Stimulated activated naive B cell treated with anti-CD40 and anti-IgM and Interleukin-4, amounts not matched to agents 10 μg/mL and 1 μg/mL and 100 μg/mL, for 72 hours (primary cell): Measurements from ENCODE around the gene HLX.

Source experiments
- ATAC-seq, 2 donors: fragments of 150-1000 bp; cut with Tn5 transposase; replicated peaks; 2 replicates each; pipeline ENCODE4 v1.10.0; 2021; ENCODE audit warnings: moderate library complexity in 1 of 2
- DNase-seq: peaks from one replicate; pipeline ENCODE4 v3.0.0; 2021
- H3K27ac Mint-ChIP-seq: one replicate; pipeline ENCODE4 v1.8.0; 2022; ENCODE audit warnings: mild to moderate bottlenecking, mixed read lengths
- H3K27me3 Mint-ChIP-seq, 2 donors: one replicate each; pipeline ENCODE4 v1.8.0; 2022; ENCODE audit warnings: mixed read lengths in 2 of 2
- H3K36me3 Mint-ChIP-seq, 2 donors: one replicate each; pipeline ENCODE4 v1.8.0; 2022; ENCODE audit warnings: mixed read lengths in 2 of 2, mild to moderate bottlenecking in 1 of 2
- H3K4me1 Mint-ChIP-seq, 2 donors: one replicate each; pipeline ENCODE4 v1.8.0; 2022; ENCODE audit warnings: mixed read lengths in 2 of 2, mild to moderate bottlenecking in 1 of 2
- H3K4me3 Mint-ChIP-seq, 2 donors: one replicate each; pipeline ENCODE4 v1.8.0; 2022; ENCODE audit warnings: mild to moderate bottlenecking in 2 of 2, mixed read lengths in 2 of 2, moderate library complexity in 1 of 2
- H3K9me3 Mint-ChIP-seq, 2 donors: one replicate each; pipeline ENCODE4 v1.8.0; 2022; ENCODE audit warnings: mixed read lengths in 2 of 2, mild to moderate bottlenecking in 1 of 2

HLX gene

DNA sequence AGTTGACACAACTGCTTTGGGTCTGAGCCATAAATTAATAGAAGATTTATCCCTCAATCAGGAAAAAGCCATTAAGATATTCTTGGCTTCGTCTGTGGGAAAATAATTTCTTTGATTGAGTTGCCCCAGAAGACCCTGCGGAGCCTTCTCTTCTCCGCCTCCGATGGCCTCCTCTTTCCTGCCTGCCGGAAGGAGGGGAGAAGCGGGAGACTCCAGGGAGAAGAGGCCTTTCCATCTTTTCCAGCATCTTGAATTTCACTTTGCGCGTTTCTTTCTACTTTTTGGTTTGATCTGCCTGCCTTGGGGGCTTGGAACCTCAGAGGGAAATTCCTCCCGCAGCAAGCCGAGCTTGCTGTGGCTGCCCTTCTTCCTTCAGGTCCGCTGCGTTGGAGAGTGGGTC lies 16.8 kb downstream of the HLX start:
- H3K27me3 Mint-ChIP-seq: peaks cover 38 to 59% of the 10 kb centered on the region in 2 donors
- H3K9me3 Mint-ChIP-seq: peaks cover 0 to 2% of the 10 kb centered on the region in 2 donors
- no peak overlapping the region for H3K4me3 Mint-ChIP-seq
- no peak for DNase-seq
- no peak for ATAC-seq
- peaks cover 0 to 3% of the 10 kb centered on the region in 2 donors for H3K36me3 Mint-ChIP-seq
- H3K27ac Mint-ChIP-seq: no peak overlapping the region
- peaks cover 23 to 34% of the 10 kb centered on the region in 2 donors for H3K4me1 Mint-ChIP-seq

DNA sequence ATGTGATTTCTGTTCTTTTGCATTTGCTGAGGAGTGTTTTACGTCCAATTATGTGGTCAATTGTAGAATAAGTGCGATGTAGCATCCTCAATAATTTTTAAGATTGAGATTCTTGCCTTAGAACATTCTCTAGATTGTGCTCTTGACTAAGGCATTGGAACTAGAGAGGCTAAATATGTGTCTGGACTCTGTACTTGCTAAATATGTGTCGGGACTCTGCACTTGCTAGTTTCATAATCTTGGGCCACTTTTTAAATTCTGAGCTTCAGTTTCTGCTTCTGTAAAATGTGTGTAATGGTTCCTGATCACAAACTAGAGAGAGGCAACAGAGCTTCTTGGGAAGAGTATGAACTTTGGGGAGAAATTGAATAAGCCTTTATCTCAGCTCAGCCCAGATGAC lies 21.6 kb downstream of the HLX start:
- H3K9me3 Mint-ChIP-seq: no peaks in the 10 kb centered on the region
- peaks cover 11 to 20% of the 10 kb centered on the region in 2 donors for H3K27me3 Mint-ChIP-seq
- DNase-seq (no peak), ATAC-seq (no peak)
- no peak overlapping the region for H3K4me3 Mint-ChIP-seq
- no peak overlapping the region for H3K27ac Mint-ChIP-seq
- H3K36me3 Mint-ChIP-seq: no peaks in the 10 kb centered on the region
- no peaks in the 10 kb centered on the region for H3K4me1 Mint-ChIP-seq

DNA sequence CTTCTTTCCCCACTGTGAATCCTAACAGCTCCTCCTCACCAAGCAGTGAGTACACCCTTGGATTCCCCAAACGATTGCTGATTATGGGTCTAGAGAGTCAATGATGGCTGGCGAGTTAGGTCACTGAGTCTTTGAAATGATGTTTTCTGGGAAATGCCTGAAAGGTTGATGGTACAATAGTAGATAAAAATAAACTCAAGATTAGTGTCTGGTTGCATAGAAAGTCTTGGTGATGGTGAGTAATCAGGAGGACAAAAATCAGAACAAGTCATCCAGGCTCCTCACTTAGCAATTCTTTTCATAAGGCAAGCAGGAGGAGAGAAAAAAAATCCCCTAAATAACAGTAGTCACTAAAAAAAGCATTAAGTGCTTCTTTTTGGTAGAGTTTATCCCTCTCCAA lies 22.6 kb downstream of the HLX start:
- Mint-ChIP-seq H3K4me1 (no peaks in the 10 kb centered on the region), H3K36me3 (no peaks in the 10 kb centered on the region)

DNA sequence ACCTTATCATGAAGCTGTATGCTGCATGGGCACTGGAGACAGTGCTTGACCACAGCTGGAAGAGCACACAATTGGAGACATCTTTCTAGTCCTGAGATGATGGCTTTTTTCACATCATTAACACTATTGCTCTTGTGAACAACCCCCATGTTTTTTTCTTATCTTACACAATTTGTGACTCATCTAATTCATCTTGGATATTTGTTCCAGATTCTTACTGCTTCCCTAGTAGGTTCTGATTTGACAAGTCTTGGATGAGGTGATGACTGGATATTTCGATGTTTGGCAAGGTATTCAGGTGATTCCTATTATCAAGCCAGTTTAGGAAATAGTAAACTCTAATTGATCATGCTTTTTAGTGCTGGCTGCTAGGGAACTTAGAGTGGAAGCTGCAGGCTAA lies 23.7 kb downstream of the HLX start:
- no peaks in the 10 kb centered on the region for H3K4me1 Mint-ChIP-seq
- peaks cover 16 to 22% of the 10 kb centered on the region in 2 donors for H3K27me3 Mint-ChIP-seq
- H3K9me3 Mint-ChIP-seq: no peaks in the 10 kb centered on the region
- no peak overlapping the region for H3K4me3 Mint-ChIP-seq
- H3K36me3 Mint-ChIP-seq: no peaks in the 10 kb centered on the region
- ATAC-seq (no peak), DNase-seq (no peak)
- no peak overlapping the region for H3K27ac Mint-ChIP-seq

More for the DNA sequence above, 22.6 kb downstream of the HLX start:
- Mint-ChIP-seq H3K27me3 (peaks cover 16 to 22% of the 10 kb centered on the region in 2 donors), H3K9me3 (no peaks in the 10 kb centered on the region), H3K4me3 (no peak overlapping the region), H3K27ac (no peak overlapping the region)
- no peak for ATAC-seq
- DNase-seq: no peak

DNA sequence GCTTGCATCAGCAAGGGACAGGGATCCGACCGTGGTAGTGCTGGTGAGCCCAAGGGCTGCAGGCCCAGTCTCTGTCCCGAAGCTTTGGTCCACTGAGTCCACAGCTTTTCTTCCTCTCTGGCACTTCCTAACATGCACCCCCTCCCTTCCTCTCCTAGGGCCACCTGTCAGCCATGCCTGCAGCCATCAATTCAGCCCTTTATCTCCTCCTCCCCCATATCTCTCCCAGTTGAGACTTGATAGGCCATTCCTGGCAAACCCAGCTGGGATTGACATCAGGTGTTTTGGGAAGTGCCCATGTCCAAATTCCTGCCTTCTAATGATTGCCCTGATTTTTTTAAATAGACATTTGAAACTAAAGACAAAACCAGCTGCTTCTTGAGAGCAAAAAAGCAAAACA lies 25.6 kb downstream of the HLX start:
- Mint-ChIP-seq H3K4me3 (no peak overlapping the region), H3K27ac (no peak overlapping the region), H3K4me1 (peaks cover 13 to 17% of the 10 kb centered on the region in 2 donors), H3K36me3 (no peaks in the 10 kb centered on the region), H3K27me3 (peaks cover 12 to 16% of the 10 kb centered on the region in 2 donors), H3K9me3 (no peaks in the 10 kb centered on the region)
- DNase-seq (no peak), ATAC-seq (no peak)

DNA sequence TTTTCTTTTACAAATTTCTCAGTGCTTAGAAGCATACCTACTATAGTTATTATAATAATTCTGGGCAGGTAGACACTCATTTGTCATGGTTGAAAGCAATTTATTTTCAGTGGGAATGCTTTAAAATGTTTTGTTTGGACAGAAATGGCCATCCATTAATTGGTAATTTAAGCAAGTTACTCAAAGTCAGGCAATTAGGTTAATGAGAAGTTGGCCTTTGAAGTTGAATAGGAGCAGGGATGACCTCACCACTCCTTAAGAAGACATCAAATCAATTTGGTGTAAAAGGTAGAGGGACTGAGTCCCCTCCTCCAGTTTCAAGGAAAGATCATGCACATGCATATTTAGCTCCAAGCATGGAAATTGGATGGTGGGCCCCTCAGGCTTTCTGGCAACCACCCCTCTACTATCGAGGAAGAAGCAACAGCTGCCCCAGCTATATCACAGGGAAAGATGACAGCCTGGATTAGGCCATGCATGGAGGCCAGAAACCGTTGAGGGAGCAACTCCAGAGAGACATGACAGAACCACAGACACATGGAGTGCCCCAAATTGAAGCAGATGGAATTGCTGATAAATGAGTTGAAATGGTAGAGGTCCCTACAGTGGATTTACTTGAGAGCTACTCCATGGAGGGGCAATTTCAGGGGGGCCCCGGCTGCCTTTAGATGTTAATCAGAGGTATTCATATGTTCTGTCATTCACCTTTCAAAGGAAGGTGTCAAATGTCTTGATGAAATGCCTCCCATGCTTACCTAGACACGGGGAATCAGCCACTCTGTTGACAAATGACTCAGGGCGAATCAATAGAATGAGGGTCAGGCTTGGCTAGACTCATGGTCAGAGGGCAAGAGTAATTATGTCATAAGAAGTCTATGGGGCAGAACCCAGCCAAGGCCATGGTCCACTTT lies 26.7 kb downstream of the HLX start:
- DNase-seq: no peak
- no peaks in the 10 kb centered on the region for H3K36me3 Mint-ChIP-seq
- no peaks in the 10 kb centered on the region for H3K9me3 Mint-ChIP-seq
- no peak for ATAC-seq
- peaks cover 16 to 21% of the 10 kb centered on the region in 2 donors for H3K4me1 Mint-ChIP-seq
- no peak overlapping the region for H3K4me3 Mint-ChIP-seq
- H3K27ac Mint-ChIP-seq: no peak overlapping the region
- H3K27me3 Mint-ChIP-seq: peaks cover 4 to 10% of the 10 kb centered on the region in 2 donors

DNA sequence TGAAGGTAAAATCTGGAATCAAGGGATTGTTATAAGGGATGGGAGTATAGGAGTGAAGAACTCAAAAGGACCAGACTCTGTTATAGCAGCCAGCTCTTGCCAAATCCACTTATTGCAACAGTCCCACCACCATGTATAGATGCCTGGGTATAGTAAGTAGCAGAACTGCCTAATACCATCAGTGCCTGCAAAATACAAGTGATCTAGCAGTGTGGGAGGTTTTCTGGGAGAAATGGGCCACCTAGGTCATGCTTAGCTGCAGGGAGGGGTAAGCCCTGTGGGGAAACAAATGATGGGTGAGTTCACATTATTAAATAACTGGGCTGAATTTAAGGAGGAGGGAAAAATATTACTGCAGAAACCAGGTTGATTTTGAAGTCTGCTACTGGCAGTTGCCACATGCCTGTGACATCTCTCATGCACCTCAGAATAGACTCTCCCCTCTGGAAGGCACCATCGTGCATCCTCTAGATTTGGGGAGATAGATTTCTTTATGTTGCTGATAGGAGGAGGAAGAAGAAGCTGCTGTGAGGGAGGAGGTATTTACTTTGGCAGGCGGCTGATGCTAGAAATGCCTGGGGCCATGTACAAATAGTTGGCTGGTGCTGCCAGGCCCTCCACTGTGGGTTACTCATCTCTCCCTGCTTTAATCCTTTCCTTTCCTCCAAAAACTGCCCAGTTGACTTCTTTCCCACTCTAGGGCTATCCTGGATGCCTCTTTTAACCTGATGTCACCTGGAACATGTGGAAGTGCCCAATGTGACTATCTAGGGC lies 27.5 kb downstream of the HLX start:
- Mint-ChIP-seq H3K4me3 (no peak overlapping the region), H3K27ac (no peak overlapping the region), H3K4me1 (peaks cover 16 to 21% of the 10 kb centered on the region in 2 donors), H3K9me3 (no peaks in the 10 kb centered on the region), H3K27me3 (peaks cover 4 to 10% of the 10 kb centered on the region in 2 donors), H3K36me3 (no peaks in the 10 kb centered on the region)
- ATAC-seq: no peak
- DNase-seq: no peak

DNA sequence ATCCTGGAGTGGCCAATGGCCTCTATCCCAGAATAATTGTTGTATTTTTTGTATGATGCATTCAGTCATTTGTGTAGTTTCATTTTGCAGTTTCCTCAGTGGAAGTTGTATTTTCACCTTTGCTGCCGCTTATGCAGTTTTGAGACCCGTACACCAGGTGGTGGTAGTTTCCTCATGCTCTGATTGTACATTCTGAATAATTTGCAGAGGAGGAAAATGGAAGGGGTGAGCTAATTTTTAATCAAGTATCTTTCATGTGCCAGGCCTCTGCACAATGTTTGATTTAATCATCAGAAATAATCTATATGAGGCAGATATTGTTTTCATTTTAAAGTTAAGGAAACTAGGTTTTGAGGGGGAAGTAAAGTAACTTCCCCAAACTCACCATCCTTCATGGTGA lies 29.5 kb downstream of the HLX start:
- peak overlapping the region; percentile 80 for H3K27ac Mint-ChIP-seq
- peaks cover 4 to 10% of the 10 kb centered on the region in 2 donors for H3K27me3 Mint-ChIP-seq
- H3K9me3 Mint-ChIP-seq: no peaks in the 10 kb centered on the region
- H3K4me3 Mint-ChIP-seq: no peak overlapping the region
- ATAC-seq (peak; percentile 64 to 82), DNase-seq (no peak)
- H3K36me3 Mint-ChIP-seq: no peaks in the 10 kb centered on the region
- H3K4me1 Mint-ChIP-seq: peaks cover 16 to 23% of the 10 kb centered on the region in 2 donors

DNA sequence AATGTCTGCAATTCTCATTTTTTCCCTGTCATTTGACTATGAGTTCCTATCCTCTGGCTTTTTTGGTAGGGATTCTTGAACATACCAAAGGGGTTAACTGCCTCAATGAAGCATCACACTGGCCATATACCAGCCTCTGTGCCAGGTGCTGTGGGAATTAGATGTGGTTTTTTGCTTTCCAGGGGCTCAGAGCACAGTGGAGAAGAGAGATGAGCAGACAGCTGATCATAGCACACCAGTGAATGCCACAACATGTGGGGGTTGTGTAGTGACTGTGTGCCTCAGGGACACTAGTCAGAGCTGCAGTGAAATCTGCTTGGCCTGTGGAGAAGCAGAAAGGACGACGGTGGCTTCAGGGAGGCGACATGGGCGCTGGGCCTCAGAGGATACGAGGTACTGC lies 30.8 kb downstream of the HLX start:
- H3K36me3 Mint-ChIP-seq: no peaks in the 10 kb centered on the region
- peaks cover 27 to 35% of the 10 kb centered on the region in 2 donors for H3K4me1 Mint-ChIP-seq
- peaks cover 0 to 2% of the 10 kb centered on the region in 2 donors for H3K9me3 Mint-ChIP-seq
- DNase-seq (no peak), ATAC-seq (no peak)
- no peak overlapping the region for H3K27ac Mint-ChIP-seq
- H3K27me3 Mint-ChIP-seq: peaks cover 4 to 8% of the 10 kb centered on the region in 2 donors
- H3K4me3 Mint-ChIP-seq: no peak overlapping the region

DNA sequence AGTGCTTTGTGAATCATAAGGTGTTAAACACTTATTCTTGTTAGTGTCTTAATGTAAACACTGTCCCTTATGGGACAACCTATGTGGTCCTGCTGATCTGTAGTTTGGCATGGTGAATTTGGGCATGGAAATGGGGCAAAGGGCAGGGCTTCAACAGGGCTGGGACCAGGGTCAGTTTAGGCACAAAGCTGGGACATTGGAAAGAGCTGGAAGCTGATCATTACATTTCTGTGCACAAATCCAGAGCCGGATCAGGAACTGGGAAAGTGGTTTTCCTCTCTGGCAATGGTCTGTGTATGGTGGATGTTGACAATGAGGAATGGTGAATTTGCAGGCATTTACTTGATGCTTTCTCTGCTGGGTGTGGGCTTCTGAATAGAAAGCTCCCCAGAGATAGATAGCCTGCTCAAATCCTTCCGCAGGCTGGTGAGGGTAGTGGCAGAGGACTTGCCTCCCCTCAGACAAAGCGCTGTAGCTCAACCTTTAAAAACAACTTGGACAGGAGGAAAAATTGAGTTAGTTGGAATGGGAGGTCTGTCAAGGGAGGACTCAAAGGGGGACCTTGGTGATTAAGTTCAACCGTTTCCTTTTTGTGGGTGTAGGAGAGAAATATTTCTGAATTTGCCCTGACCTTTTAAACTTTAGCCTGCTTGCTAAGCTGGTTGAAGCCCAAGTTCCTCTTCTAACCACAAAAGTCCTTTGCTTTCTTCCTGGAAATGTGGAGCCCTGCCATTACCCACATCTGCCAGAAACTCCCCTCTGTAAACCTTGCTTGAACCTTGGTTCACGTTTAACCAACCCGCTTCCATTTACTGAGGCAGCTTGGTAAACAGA lies 35.3 kb downstream of the HLX start:
- ATAC-seq: peak; percentile 81 to 86
- no peak for DNase-seq
- Mint-ChIP-seq H3K27me3 (peaks cover 0 to under 1% of the 10 kb centered on the region in 2 donors), H3K27ac (peak overlapping the region; percentile 73), H3K4me1 (peaks cover 24 to 33% of the 10 kb centered on the region in 2 donors), H3K36me3 (no peaks in the 10 kb centered on the region), H3K4me3 (peak overlapping the region; percentile 48 to 64), H3K9me3 (peaks cover 0 to 2% of the 10 kb centered on the region in 2 donors)

DNA sequence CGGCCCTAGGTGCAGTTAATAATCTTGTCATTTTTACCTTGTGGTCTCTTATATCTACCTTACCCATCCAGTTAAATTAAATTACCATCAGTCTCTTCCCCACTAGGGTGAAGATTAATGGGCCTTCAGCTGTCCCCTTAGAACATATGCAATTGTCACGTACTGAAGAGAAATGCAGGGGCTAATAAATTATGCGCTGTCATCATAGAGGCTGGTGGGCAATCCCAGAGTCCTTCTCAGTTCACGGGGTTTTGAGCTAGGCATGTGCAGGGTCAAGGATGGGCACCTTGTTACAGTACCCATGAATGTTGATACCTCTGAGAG lies 35.8 kb downstream of the HLX start:
- Mint-ChIP-seq H3K4me1 (peaks cover 21 to 33% of the 10 kb centered on the region in 2 donors), H3K27ac (peak overlapping the region; percentile 73)

DNA sequence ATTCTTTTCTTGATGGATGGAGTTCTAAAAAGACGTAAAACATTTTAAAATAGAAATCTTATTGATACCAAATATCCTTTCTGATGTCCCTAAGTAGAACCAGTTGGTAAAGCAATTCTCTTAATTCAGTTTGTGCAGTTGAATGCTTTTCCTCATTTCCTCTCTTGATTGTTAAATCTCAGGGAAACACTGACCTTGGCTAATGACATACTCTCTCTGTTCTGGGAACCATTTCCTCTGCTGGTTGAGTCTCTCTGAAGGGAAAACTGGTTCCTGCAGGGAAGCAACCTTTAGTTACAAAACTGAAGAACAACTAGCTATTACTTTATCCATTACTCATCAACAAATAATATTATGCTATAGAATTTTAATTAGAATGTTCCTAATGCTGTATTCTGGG lies 36.7 kb downstream of the HLX start:
- Mint-ChIP-seq H3K9me3 (peaks cover 0 to 2% of the 10 kb centered on the region in 2 donors), H3K27me3 (peaks cover 0 to 3% of the 10 kb centered on the region in 2 donors), H3K36me3 (no peaks in the 10 kb centered on the region), H3K27ac (no peak overlapping the region), H3K4me3 (no peak overlapping the region), H3K4me1 (peaks cover 24 to 37% of the 10 kb centered on the region in 2 donors)
- DNase-seq (no peak), ATAC-seq (no peak)

More for the DNA sequence above, 35.8 kb downstream of the HLX start:
- Mint-ChIP-seq H3K36me3 (no peaks in the 10 kb centered on the region), H3K27me3 (peaks cover 0 to 3% of the 10 kb centered on the region in 2 donors), H3K4me3 (peak overlapping the region; percentile 27 to 48), H3K9me3 (peaks cover 0 to 2% of the 10 kb centered on the region in 2 donors)
- DNase-seq: no peak
- ATAC-seq: peak; percentile 18 to 29

DNA sequence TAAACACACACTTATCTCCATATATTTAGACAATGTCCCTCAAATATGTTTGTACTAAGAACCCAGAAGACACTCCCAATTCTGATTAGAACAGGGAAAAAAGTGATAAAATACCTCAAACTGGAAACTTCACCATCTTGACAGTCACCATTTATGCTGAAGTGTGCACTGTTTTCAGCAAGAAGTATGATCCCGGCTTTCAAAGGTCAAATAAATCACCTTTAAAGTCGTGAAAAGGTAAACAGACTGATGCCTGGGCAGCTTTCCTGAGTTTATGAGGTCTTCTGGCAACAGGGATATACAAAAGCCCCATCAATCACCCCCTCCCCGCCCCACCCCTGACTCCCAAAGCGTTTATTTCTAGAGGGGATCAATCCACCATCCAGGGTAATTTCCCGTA lies 37.9 kb downstream of the HLX start:
- Mint-ChIP-seq H3K4me3 (no peak overlapping the region), H3K4me1 (peaks cover 26 to 46% of the 10 kb centered on the region in 2 donors), H3K27ac (no peak overlapping the region), H3K9me3 (peaks cover 0 to 2% of the 10 kb centered on the region in 2 donors), H3K36me3 (no peaks in the 10 kb centered on the region), H3K27me3 (peaks cover 0 to 3% of the 10 kb centered on the region in 2 donors)
- DNase-seq: no peak
- ATAC-seq: no peak
